Thymus (tissue), 11 donors: Measurements from ENCODE around the gene TICRR. TPM values are rescaled to one million over a fixed set of nuclear protein-coding genes. Genes with fewer than 3 reads are reported as not detected.

Experiments used
- DNase-seq, 9 donors: peaks; one replicate each; pipeline ENCODE4 v3.0.0-alpha.2; 2013; ENCODE audit warnings: low spot score in 9 of 9, low read depth in 6 of 9, missing footprints in 1 of 9
- H3K27ac ChIP-seq, 2 donors: one replicate each; pipeline ENCODE4 v1.5.1; 2013; ENCODE audit warnings: control low read depth in 1 of 2, low read depth in 1 of 2, low read length in 1 of 2, mild to moderate bottlenecking in 1 of 2, moderate library complexity in 1 of 2
- H3K27me3 ChIP-seq, 2 donors: one replicate each; pipeline ENCODE4 v1.5.1; 2013; ENCODE audit warnings: low read length in 1 of 2; ENCODE audit not compliant: control insufficient read depth in 2 of 2, insufficient read depth in 1 of 2
- H3K36me3 ChIP-seq, 2 donors: one replicate each; pipeline ENCODE4 v1.5.1; 2013; ENCODE audit warnings: low read length in 1 of 2, mild to moderate bottlenecking in 1 of 2, moderate library complexity in 1 of 2; ENCODE audit not compliant: control insufficient read depth in 2 of 2, insufficient read depth in 2 of 2
- H3K4me1 ChIP-seq, 2 donors: one replicate each; pipeline ENCODE4 v1.5.1; 2013; ENCODE audit warnings: low read length in 2 of 2; ENCODE audit not compliant: control insufficient read depth in 2 of 2, insufficient read depth in 2 of 2
- H3K4me3 ChIP-seq, 2 donors: one replicate each; pipeline ENCODE4 v1.5.1; 2013; ENCODE audit warnings: low read length in 2 of 2, control low read depth in 1 of 2, mild to moderate bottlenecking in 1 of 2
- H3K9me3 ChIP-seq, 2 donors: one replicate each; pipeline ENCODE4 v1.5.1; 2013; ENCODE audit warnings: low read length in 1 of 2, mild to moderate bottlenecking in 1 of 2; ENCODE audit not compliant: control insufficient read depth in 2 of 2, insufficient read depth in 1 of 2
- WGBS: extraction: QIAGEN DNeasy Blood & Tissue Kit; methylation state at CpG from one replicate; pipeline ENCODE4 v1.1.7; 2013; 5-methylcytosine and 5-hydroxymethylcytosine counted together
- polyA plus RNA-seq: library from polyadenylated mRNA; stranded (reverse); fragments of 200-250 nt; gene quantifications from one replicate; pipeline ENCODE4 v1.2.3, GENCODE V29; 2013
- total RNA-seq: library from RNA; stranded (reverse); fragments of 120-200 nt; gene quantifications from one replicate; pipeline ENCODE4 v1.2.4, GENCODE V29; 2013
- donor health status: healthy.

Gene TICRR
- total and polyA plus RNA-seq, 2 donors, result 0.32 to 3.5 TPM

DNA sequence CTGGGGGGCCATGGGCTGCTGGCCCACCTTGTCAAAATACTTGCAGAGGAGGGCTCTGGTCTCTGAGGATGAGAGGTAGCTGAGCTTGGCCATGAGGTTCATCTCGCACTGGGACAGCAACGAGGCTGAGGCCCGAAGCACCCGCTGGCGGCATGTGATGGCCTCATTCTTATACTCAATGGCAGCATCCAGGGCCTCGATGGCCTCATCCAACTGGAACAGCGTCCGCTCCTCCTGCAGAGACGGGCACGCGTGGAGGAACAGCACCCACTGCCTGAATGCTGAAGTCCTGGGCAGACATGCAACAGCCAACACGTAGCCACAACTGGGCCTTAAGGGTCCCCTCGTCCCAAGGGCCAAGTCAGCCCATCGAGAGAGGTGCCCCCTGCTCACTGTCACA lies 55.0 kb downstream of the TICRR start:
- no peak for DNase-seq
- no peak overlapping the region for H3K4me3 ChIP-seq
- peaks cover 0 to 5% of the 10 kb centered on the region in 2 donors for H3K4me1 ChIP-seq
- H3K27me3 ChIP-seq, result no peaks in the 10 kb centered on the region
- WGBS, result 94% methylated on average over 14 of the region's 14 CpGs
- no peak overlapping the region for H3K27ac ChIP-seq
- peaks cover 64 to 85% of the 10 kb centered on the region in 2 donors for H3K36me3 ChIP-seq
- peaks cover 3 to 9% of the 10 kb centered on the region in 2 donors for H3K9me3 ChIP-seq

DNA sequence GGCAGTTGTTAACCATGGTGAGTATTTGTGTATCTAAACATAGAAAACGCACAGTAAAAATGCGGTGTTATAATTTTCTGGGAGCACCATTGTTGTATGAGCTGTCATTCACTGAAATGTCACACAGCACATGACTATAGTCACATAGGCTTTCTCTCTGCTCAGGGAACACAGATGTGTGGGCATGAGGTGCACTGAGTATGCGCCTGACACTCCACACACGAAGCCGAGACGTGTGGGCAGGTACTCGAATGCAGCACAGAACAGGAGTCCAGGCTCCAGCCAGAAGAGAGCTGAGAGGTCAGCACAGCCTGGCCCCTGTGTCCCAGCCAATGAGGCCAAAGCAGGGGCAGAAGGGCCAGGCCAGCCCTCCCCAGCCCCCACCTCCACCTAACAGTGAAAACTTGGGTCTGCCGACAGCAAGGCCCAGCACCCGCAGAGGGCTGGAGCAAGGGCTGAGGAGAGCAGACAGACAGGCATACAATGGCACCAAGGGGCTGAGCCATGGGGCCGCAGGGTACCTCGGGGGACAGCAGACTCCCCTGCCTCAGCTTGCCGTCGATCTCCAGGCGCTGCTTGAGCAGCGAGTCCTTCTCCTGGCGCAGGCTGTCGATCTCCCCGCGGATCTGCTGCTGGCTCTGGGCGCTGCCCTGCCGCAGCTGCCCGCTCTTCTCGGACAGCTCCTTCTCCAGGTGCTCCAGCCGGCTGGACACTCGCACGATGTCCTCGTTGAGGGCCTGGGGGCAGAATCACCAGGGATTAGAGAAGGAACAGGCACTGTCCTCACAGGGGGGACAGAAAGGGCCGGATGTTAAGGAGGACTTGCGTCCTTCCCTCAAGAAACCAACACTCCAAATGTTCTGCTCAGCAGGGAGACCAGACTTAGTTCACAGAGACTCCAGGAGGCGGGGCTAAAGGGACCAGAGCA lies 56.0 kb downstream of the TICRR start:
- 95% methylated on average over 30 of the region's 30 CpGs for WGBS
- no peak for DNase-seq
- Histone ChIP-seq H3K27ac (no peak overlapping the region), H3K36me3 (peaks cover 54 to 76% of the 10 kb centered on the region in 2 donors), H3K27me3 (no peaks in the 10 kb centered on the region), H3K4me3 (no peak overlapping the region), H3K9me3 (peaks cover 3 to 9% of the 10 kb centered on the region in 2 donors), H3K4me1 (peaks cover 0 to 5% of the 10 kb centered on the region in 2 donors)

DNA sequence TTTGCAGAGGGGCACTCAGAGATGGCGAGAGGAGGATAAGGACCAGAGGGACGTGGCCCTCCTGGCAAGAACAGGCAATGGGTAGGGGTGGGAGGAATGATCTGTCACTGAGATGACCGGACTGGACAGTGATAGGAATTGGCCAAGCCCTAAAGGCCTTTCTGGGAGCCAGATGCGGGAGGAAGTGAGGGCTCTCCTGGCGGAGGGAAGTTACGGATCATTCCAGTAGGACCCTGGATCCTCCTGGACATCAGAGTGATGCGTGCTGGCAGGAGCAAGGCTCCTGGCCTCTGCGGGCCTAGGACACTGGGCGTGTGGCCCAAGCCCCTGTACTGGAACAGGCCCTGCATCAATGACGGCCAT lies 56.6 kb downstream of the TICRR start:
- DNase-seq, result no peak
- Histone ChIP-seq H3K4me3 (no peak overlapping the region), H3K27me3 (no peaks in the 10 kb centered on the region), H3K9me3 (peaks cover 3 to 9% of the 10 kb centered on the region in 2 donors), H3K4me1 (peaks cover 0 to 5% of the 10 kb centered on the region in 2 donors), H3K27ac (no peak overlapping the region), H3K36me3 (peaks cover 48 to 69% of the 10 kb centered on the region in 2 donors)
- 93% methylated on average over 10 of the region's 10 CpGs for WGBS

DNA sequence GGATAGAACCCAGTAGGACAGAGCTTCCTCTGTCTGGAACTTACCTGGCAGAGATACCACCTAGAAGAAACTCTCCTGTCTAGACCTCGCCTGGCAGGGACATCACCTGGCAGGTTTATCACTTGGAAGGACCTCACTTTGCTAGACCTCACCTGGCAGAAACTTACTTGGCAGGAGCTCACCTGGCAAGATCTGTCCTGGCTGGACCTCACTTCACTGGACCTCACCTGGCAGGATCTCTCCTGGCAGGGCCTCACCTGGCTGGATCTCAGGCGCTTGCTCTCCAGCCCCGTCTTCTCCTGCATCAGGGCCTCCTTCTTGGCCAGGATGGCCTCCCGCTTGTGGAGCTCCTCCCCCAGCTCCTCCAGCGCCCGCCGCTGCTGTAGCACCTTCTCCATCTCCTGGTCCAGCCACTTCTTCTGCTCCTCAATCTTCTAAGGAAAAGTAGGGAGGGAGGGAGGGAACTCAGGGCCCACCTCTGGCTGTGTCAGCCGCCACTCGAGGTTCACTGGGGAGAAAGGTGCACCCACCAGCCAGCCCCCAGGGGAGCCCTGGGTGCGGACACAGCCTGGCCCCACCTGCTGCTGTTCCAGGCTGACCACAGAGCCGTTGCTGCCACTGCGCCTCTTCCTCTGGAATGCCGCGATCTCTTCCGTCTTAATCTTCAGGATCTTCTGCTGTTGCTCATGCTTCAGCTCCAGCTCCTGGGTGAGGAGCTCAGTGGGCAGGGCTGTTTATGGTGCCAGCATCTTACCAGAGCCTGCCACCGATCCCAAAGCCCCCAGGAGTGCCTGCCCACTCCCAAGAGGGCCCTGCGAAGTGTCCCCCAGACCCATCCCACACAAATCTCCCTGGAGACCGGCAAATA lies 57.5 kb downstream of the TICRR start:
- no peak overlapping the region for H3K4me3 ChIP-seq
- peaks cover 0 to 5% of the 10 kb centered on the region in 2 donors for H3K4me1 ChIP-seq
- no peak overlapping the region for H3K27ac ChIP-seq
- no peaks in the 10 kb centered on the region for H3K27me3 ChIP-seq
- peaks cover 3 to 9% of the 10 kb centered on the region in 2 donors for H3K9me3 ChIP-seq
- H3K36me3 ChIP-seq, result peaks cover 43 to 60% of the 10 kb centered on the region in 2 donors
- no peak for DNase-seq
- WGBS, result 99% methylated on average over 18 of the region's 18 CpGs

DNA sequence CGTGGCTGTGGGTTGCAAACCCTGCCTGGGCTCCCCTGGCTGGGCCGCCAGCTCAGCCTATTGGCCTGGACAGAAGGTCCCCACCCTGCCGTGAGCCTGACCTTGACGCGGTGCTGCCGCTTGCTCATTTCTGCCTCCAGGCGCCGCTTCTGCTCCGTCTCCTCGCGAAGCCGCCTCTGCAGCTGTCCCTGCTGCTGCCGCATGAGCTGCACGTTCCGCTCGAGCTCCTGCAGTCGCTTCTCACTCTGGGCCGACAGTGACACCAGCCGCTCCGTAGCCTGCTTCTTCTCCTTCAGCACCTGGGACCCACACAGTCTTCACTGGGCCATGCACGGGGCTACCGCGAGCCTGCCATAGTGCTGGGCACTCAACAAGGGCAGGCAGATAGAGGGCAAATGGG lies 58.3 kb downstream of the TICRR start:
- H3K4me1 ChIP-seq, result no peaks in the 10 kb centered on the region
- no peaks in the 10 kb centered on the region for H3K27me3 ChIP-seq
- no peak for DNase-seq
- WGBS, result 97% methylated on average over 23 of the region's 23 CpGs
- H3K36me3 ChIP-seq, result peaks cover 36 to 53% of the 10 kb centered on the region in 2 donors
- peaks cover 3 to 9% of the 10 kb centered on the region in 2 donors for H3K9me3 ChIP-seq
- H3K27ac ChIP-seq, result no peak overlapping the region
- no peak overlapping the region for H3K4me3 ChIP-seq

DNA sequence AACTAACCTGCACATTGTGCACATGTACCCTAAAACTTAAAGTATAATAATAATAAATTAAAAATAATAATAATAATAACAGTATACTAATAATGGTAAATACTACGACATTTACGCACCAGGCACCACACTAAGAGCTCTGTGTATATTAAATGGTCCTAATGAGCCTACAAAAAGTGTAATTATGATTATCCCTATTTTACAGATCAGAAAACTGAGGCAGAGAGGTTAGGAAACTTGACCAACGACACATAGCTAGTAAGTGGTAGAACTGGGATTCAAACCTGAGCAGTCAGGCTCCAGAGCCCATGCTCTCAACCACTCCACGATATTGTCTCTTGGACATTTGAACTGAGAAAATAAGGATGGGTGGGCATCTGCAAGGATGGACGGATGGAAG lies 65.0 kb downstream of the TICRR start:
- no peak overlapping the region for H3K27ac ChIP-seq
- H3K36me3 ChIP-seq, result peaks cover 0 to 14% of the 10 kb centered on the region in 2 donors
- DNase-seq, result no peak
- H3K4me1 ChIP-seq, result no peaks in the 10 kb centered on the region
- no peaks in the 10 kb centered on the region for H3K27me3 ChIP-seq
- peaks cover 0 to 5% of the 10 kb centered on the region in 2 donors for H3K9me3 ChIP-seq
- WGBS, result 98% methylated on average over 5 of the region's 5 CpGs
- H3K4me3 ChIP-seq, result no peak overlapping the region

DNA sequence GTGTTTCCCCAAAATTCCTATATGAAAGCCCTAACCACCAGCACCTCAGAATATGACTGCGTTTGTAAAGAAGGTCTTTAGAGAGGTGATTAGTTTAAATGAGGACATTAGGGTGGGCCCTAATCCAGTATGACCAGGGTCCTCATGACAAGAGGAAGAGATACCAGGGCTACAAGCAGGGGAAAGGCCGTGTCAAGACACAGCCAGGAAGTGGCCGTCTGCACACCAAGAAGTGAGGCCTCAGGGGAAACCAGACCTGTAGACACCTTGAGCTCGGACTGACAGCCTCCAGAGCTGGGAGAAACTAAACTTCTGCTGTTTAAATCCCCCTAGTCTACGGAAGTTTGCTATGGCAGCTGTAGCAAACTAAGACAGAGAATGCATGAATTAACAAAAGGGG lies 65.8 kb downstream of the TICRR start:
- WGBS, result 91% methylated on average over 5 of the region's 5 CpGs
- Histone ChIP-seq H3K4me1 (no peaks in the 10 kb centered on the region), H3K9me3 (peaks cover 0 to 5% of the 10 kb centered on the region in 2 donors), H3K4me3 (no peak overlapping the region), H3K36me3 (peaks cover 0 to 14% of the 10 kb centered on the region in 2 donors), H3K27ac (no peak overlapping the region), H3K27me3 (no peaks in the 10 kb centered on the region)
- no peak for DNase-seq

DNA sequence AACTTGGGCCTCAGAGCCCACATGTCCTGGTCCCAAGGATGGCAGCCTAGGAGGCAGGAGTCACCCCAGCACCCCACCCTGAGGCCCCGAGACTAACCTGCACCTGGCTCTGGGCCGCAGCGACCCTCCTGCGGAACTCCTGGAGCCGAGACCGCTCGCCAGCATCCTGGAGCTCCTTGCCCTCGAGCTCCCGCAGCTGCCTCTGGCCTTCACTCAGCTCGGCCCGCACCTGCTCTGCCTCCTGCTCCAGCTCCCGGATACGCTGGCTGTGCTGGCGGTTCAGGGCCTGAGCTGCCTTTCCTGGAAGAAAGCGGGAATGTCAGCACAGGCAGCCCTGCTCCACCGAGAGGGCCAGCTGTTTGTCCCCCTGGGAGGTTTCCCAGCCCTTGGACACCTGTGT lies 66.8 kb downstream of the TICRR start:
- no peak for DNase-seq
- Histone ChIP-seq H3K9me3 (peaks cover 0 to 5% of the 10 kb centered on the region in 2 donors), H3K4me3 (no peak overlapping the region), H3K27me3 (no peaks in the 10 kb centered on the region), H3K27ac (no peak overlapping the region), H3K36me3 (peaks cover 0 to 14% of the 10 kb centered on the region in 2 donors), H3K4me1 (no peaks in the 10 kb centered on the region)
- WGBS, result 98% methylated on average over 16 of the region's 16 CpGs

DNA sequence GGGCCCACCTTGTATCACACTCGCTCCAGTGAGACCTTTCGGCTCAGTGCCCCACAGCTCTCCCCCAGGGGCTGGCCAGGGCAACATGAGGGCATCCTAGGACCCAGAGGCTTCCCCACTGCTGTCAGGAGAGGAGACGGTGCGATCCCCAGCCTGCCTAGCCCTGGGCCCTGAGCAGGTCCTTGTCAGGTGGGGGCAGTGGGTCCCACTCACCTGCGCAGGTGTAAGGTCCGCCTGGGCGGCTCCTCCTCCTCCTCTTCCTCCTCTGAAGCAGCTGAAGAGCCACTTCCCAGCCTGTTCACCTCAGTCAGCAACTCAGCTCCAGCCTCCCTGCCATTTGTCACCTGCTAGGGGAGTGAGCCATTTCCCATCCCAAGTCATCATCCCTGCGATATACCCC lies 70.4 kb downstream of the TICRR start:
- WGBS, result over 99% methylated on average over 8 of the region's 8 CpGs
- no peak for DNase-seq

More for the DNA sequence above, 70.4 kb downstream of the TICRR start:
- H3K36me3 ChIP-seq, result peaks cover 0 to 19% of the 10 kb centered on the region in 2 donors
- H3K27ac ChIP-seq, result no peak overlapping the region
- peaks cover 0 to 9% of the 10 kb centered on the region in 2 donors for H3K9me3 ChIP-seq
- no peak overlapping the region for H3K4me3 ChIP-seq
- no peaks in the 10 kb centered on the region for H3K27me3 ChIP-seq
- H3K4me1 ChIP-seq, result no peaks in the 10 kb centered on the region
